Stimulated activated naive CD8-positive, alpha-beta T cell treated with anti-CD3 and anti-CD28 coated beads, Interleukin-15, amount 100 ng/mL, for 72 hours (primary cell): ENCODE results near the gene DCAF16.
A peak's percentile ranks its signal among the peaks of the same experiment; 100 is the strongest.

Source experiments
- ATAC-seq: fragments of 150-1000 bp; cut with Tn5 transposase; 2 replicates; pipeline ENCODE4 v1.10.0; 2021; ENCODE audit warnings: mild to moderate bottlenecking, moderate library complexity
- DNase-seq, 2 donors: peaks; one replicate each; pipeline ENCODE4 v3.0.0; 2021 to 2022
- H3K27ac Mint-ChIP-seq, 2 donors: one replicate each; pipeline ENCODE4 v1.8.0; 2022; ENCODE audit warnings: mild to moderate bottlenecking in 2 of 2, mixed read lengths in 2 of 2, moderate library complexity in 2 of 2
- H3K27me3 Mint-ChIP-seq: one replicate; pipeline ENCODE4 v1.8.0; 2022; ENCODE audit warnings: mixed read lengths
- H3K4me1 Mint-ChIP-seq: one replicate; pipeline ENCODE4 v1.8.0; 2022; ENCODE audit warnings: mild to moderate bottlenecking, mixed read lengths
- H3K4me3 Mint-ChIP-seq, 2 donors: one replicate each; pipeline ENCODE4 v1.8.0; 2022; ENCODE audit warnings: mild to moderate bottlenecking in 2 of 2, mixed read lengths in 2 of 2, moderate library complexity in 1 of 2
- H3K9me3 Mint-ChIP-seq, 2 donors: one replicate each; pipeline ENCODE4 v1.8.0; 2022; ENCODE audit warnings: mixed read lengths in 2 of 2

DCAF16 gene

DNA sequence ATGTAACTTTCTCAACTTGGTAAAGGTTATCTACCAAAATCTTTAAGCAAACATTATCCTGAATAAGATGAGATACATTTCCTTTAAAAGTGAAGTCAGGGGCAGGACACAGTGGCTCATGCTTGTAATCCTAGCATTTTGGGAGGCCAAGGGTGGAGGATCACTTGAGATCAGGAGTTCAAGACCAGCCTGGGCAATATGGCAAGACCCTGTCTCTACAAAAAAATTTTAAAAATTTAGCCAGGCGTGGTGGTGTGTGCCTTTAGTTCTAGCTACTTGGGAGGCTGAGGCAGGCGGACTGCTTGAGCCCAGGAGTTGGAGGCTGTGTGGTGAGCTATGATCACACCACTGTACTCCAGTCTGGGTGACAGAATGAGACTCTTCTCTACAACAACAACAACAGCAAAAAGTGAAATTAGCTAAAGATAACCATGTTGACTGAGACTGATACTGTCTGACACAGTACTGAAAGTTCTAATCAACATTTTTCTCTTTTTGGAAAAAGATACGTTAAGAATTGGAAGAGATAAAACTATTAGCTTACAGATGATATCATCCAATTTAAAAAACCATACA is 4.9 kb downstream of the DCAF16 start:
- H3K9me3 Mint-ChIP-seq: no peaks in the 10 kb centered on the region
- ATAC-seq: no peak
- H3K27ac Mint-ChIP-seq: peak overlapping the region; percentile 33 to 71
- DNase-seq: no peak
- peak overlapping the region in 1 of 2 donors; percentile 29 for H3K4me3 Mint-ChIP-seq
- no peaks in the 10 kb centered on the region for H3K27me3 Mint-ChIP-seq
- peaks cover 38% of the 10 kb centered on the region for H3K4me1 Mint-ChIP-seq

- DNase-seq (no peak), ATAC-seq (no peak)
- Mint-ChIP-seq H3K4me3 (no peak overlapping the region), H3K4me1 (no peaks in the 10 kb centered on the region), H3K9me3 (no peaks in the 10 kb centered on the region), H3K27me3 (no peaks in the 10 kb centered on the region), H3K27ac (no peak overlapping the region)
Observed at GRCh38 chr4:17797808-17798207, 12.7 kb downstream of the DCAF16 start.

DNA sequence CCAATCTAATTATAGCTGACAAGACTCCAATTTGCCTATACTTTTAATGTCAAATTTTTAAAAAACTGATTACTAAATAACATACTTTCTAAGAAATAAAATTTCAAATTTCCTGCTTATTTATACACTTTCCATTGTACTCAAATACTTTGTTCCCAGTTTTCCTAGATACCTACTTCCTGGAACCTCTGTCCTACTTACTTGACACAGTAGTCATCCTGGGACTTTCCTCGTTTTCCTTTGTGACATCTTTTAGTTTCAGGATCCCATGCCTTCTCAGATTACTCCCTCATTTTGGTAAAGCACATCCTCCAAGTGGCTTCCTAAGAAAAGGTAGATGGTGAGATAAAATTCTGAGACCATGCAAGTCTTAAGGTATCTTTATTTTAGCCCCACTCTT is 15.8 kb downstream of the DCAF16 start:
- no peak for ATAC-seq
- H3K4me3 Mint-ChIP-seq: no peak overlapping the region
- no peaks in the 10 kb centered on the region for H3K9me3 Mint-ChIP-seq
- no peak for DNase-seq
- no peak overlapping the region for H3K27ac Mint-ChIP-seq
- H3K4me1 Mint-ChIP-seq: no peaks in the 10 kb centered on the region
- no peaks in the 10 kb centered on the region for H3K27me3 Mint-ChIP-seq

- peaks cover 23% of the 10 kb centered on the region for H3K4me1 Mint-ChIP-seq
- no peak overlapping the region for H3K27ac Mint-ChIP-seq
- H3K4me3 Mint-ChIP-seq: no peak overlapping the region
- DNase-seq: no peak
- H3K27me3 Mint-ChIP-seq: no peaks in the 10 kb centered on the region
- no peak for ATAC-seq
- H3K9me3 Mint-ChIP-seq: no peaks in the 10 kb centered on the region
Observed at GRCh38 chr4:17788956-17789355, 21.6 kb downstream of the DCAF16 start.

DNA sequence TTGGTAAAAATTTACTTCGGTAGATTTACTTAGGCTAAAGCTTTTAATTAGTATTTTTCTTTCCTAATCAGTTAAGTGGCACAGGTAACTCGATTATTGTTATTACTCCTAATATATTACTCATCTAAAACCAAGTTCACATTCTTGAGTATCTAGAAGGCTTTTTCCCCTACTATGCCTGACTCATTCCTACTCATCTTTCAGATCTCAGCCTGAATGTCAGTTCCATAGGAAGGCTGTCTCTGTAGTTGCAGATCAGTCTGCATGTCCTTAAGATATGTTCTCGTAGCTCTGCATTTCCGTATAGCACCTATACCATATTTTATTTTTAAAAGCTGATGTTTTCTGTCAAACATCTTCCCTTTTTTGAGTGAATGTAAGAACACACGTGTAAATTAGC is 23.2 kb downstream of the DCAF16 start:
- H3K9me3 Mint-ChIP-seq: no peaks in the 10 kb centered on the region

DNA sequence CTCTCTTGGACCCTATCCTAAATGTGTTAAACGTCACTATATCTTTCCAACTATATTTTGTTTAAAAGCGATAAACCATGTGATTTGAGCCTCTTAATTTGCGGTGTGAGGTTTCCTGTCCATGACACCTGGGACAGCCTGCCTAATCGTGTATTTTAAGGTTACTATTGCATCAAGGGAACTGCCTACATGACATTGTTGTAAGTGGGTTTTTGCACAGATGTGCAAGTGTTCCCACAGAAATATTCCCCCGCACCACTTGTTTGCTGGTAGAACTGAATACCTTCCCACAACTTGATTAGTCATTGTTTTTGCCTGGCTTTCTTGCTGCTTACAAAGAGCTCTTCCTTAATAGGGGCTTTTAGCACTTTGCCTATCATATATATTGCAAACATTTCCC is 24.0 kb downstream of the DCAF16 start:
- Mint-ChIP-seq H3K9me3 (no peaks in the 10 kb centered on the region), H3K27me3 (peaks cover 10% of the 10 kb centered on the region), H3K4me3 (peak overlapping the region in 1 of 2 donors; percentile 2), H3K4me1 (peaks cover 31% of the 10 kb centered on the region), H3K27ac (peak overlapping the region in 1 of 2 donors; percentile 7)
- no peak for DNase-seq
- peak; percentile 75 for ATAC-seq

More for the DNA sequence above, 23.2 kb downstream of the DCAF16 start:
- Mint-ChIP-seq H3K4me1 (peaks cover 23% of the 10 kb centered on the region), H3K27ac (no peak overlapping the region), H3K27me3 (peaks cover 2% of the 10 kb centered on the region), H3K4me3 (no peak overlapping the region)
- DNase-seq (no peak), ATAC-seq (no peak)

DNA sequence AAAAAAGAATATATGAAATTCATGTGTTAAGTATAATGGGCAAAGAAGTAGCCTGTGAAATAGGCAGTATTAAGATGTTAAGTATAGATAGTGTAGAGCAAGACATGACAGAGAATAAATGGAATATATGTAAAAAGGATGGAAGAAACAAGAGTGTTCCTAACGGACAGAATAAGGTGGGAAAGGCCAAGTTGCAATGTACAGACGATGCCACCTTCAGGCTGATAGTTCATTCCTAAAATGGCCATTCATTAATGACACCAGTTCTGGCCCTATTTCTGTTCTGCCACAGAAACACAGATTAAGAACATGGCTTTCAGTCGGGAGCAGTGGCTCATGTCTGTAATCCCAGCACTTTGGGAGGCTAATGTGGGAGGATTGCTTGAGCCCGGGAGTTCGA is 24.7 kb downstream of the DCAF16 start:
- peaks cover 36% of the 10 kb centered on the region for H3K4me1 Mint-ChIP-seq
- H3K27ac Mint-ChIP-seq: no peak overlapping the region
- no peak overlapping the region for H3K4me3 Mint-ChIP-seq
- peaks cover 17% of the 10 kb centered on the region for H3K27me3 Mint-ChIP-seq
- ATAC-seq (no peak), DNase-seq (no peak)
- H3K9me3 Mint-ChIP-seq: no peaks in the 10 kb centered on the region

DNA sequence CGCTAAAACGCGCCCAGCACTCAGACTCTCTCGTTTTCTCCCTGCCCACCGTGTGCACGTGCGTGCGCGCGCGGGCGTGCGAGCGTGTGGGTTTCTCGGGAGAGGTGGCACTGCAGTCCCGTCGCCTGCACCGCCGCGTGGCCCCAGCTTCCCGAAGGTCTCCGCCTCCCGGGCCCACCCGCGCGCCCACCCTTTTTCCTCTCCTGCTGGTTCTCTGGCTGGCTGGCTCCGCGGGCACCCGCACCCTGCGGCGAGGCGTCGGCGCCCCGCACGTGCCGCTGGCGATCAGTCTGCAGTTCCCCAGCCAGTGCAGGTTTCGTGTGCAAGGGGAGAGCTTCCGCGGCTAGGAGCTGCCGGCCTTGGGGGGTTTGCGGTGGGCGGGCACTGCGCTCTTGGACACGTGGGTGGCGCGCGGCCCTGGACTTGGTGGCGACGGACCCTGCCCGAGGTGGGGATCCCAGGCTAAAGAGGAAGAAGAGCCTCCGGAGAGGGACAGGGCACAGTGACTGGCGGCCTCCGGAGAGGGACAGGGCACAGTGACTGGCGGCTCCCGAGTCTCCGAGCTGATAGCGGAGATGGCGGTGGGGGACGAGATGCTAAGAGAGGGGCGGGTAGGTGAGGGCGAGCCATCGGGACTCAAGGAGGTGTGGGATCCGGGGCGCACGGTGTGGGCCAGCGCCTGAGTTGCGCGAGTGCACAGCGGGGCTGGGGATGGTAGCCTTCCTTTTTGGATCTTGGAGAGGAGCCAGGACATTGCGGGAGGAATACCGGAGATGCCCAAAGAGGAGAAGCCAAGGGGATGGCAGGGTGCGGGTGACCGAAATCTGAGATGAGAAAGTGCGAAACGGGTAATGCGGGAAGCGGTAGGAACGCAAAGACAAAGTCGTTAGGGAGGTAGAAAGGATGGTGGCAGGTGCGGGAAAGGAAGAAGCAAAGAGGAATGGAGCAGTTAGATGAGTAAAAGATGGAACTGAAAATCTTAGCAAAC is 29.0 kb downstream of the DCAF16 start, which contains the start of gene FAM184B:
Gene FAM184B, minus strand, starts transcription at position 322 of the 988 bp plus-strand sequence. CDS start 322 bp downstream, outside the sequence.
- Mint-ChIP-seq H3K4me3 (peak within 1 kb of the TSS; percentile 17 to 82), H3K27ac (no peak within 1 kb of the TSS), H3K27me3 (peaks cover 49% of the 10 kb centered on the region), H3K9me3 (no peaks in the 10 kb centered on the region), H3K4me1 (peaks cover 32% of the 10 kb centered on the region)
- ATAC-seq (peak; percentile 75), DNase-seq (peak; percentile 4 to 10)

GRCh38 chr4:17780501-17781299 is 29.9 kb downstream of the DCAF16 start:
- ATAC-seq: peak; percentile 48
- Mint-ChIP-seq H3K27me3 (peaks cover 49% of the 10 kb centered on the region), H3K4me3 (peak overlapping the region; percentile 17 to 82), H3K4me1 (peaks cover 24% of the 10 kb centered on the region), H3K9me3 (no peaks in the 10 kb centered on the region), H3K27ac (no peak overlapping the region)
- DNase-seq: no peak

- no peaks in the 10 kb centered on the region for H3K9me3 Mint-ChIP-seq
- H3K27ac Mint-ChIP-seq: no peak overlapping the region
- DNase-seq: no peak
- H3K4me3 Mint-ChIP-seq: no peak overlapping the region
- peaks cover 49% of the 10 kb centered on the region for H3K27me3 Mint-ChIP-seq
- ATAC-seq: no peak
- H3K4me1 Mint-ChIP-seq: peaks cover 21% of the 10 kb centered on the region
Observed at GRCh38 chr4:17778431-17778830, 32.1 kb downstream of the DCAF16 start.

DNA sequence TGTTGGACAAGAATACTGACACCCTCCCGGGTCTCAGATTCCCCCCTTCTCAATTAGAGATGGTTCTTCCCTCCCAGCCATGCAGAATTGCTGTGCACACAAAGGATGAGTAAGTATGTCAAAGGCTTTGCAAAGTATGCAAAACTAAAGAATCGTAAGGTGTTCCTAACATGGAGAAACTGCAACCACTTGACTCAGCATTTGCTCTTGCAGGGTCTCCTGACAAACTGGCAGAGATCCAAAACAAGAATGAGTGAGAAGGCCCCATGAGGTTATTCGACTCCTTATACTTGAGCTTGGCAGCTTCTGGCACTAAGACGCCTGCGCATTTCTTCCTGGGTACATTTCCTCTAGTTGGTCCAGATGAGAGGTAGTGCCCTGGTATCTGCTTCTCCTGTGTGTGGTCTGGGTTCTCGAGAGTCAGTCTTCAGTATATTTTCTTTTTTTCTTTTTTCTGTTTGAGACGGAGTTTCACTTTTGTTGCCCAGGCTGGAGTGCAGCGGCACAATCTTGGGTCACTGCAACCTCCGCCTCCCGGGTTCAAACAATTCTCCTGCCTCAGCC is 37.3 kb downstream of the DCAF16 start:
- H3K9me3 Mint-ChIP-seq: no peaks in the 10 kb centered on the region

GRCh38 chr4:17771284-17771908 is 39.2 kb downstream of the DCAF16 start:
- DNase-seq (no peak), ATAC-seq (no peak)
- Mint-ChIP-seq H3K9me3 (no peaks in the 10 kb centered on the region), H3K27ac (no peak overlapping the region), H3K4me1 (no peaks in the 10 kb centered on the region), H3K27me3 (no peaks in the 10 kb centered on the region), H3K4me3 (no peak overlapping the region)

More for the DNA sequence above, 37.3 kb downstream of the DCAF16 start:
- DNase-seq: no peak
- H3K27ac Mint-ChIP-seq: no peak overlapping the region
- H3K27me3 Mint-ChIP-seq: peaks cover 7% of the 10 kb centered on the region
- no peak overlapping the region for H3K4me3 Mint-ChIP-seq
- ATAC-seq: no peak
- H3K4me1 Mint-ChIP-seq: no peaks in the 10 kb centered on the region

- H3K9me3 Mint-ChIP-seq: no peaks in the 10 kb centered on the region
- no peak overlapping the region for H3K4me3 Mint-ChIP-seq
- H3K27me3 Mint-ChIP-seq: no peaks in the 10 kb centered on the region
- DNase-seq (no peak), ATAC-seq (no peak)
- H3K4me1 Mint-ChIP-seq: peaks cover 2% of the 10 kb centered on the region
- H3K27ac Mint-ChIP-seq: no peak overlapping the region
Observed at GRCh38 chr4:17770845-17771244, 39.7 kb downstream of the DCAF16 start.

DNA sequence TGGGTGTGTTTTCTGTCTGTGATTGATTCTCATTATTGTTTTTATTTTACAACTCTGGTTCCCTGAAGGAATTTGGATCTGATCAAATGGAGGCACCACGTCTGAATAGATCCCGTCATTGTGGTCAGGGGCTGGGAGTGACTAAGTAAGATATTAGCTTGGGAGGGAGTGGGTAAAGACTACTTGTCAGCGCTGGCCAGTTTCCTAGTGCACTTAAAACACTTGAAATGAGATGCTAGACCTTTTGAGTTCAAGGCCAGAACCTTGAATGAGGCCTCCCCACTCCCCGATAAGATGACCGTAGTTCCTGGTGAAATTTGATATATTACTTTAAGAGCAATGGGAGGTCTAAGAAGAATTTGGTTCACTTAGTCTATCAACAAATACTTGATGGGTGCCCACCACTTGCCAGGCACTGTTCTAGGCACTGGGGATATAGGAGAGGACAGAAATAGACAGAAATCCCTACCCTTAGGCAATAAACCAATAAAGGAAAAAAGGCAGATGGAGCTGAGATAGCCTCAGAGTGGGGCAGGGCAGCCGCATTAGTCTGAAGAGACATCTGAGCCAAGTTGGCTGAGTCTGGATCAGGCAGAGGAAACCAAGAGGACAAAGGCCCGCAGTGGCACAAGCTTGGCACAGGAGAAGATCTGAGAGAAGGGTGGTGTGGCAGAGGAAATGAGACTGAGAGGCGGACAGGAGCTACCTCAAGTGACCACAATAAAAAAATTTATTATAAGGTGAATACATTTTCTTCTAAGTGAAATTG is 41.0 kb downstream of the DCAF16 start:
- Mint-ChIP-seq H3K4me1 (peaks cover 7% of the 10 kb centered on the region), H3K27me3 (no peaks in the 10 kb centered on the region), H3K4me3 (no peak overlapping the region), H3K27ac (no peak overlapping the region), H3K9me3 (no peaks in the 10 kb centered on the region)
- DNase-seq (no peak), ATAC-seq (no peak)
